ENCODE results near the gene SND1.

GRCh38 chr7:127865466-127865865 lies 213.5 kb downstream of the SND1 start:
- no peak for TF ChIP-seq TCF4 (CRISPR knock-in tag; IDR thresholded peaks at IDR 0.05; ENCODE audit: borderline replicate concordance)
- TF ChIP-seq ZNF70 (CRISPR knock-in tag; IDR thresholded peaks at IDR 0.05), result no peak
- no peak for TF ChIP-seq GLIS3 (CRISPR knock-in tag; IDR thresholded peaks at IDR 0.05)
- no peak for TF ChIP-seq ZC3H10 (CRISPR knock-in tag; IDR thresholded peaks at IDR 0.05)
- no peak for TF ChIP-seq ZFP3 (CRISPR knock-in tag; IDR thresholded peaks at IDR 0.05)
- TF ChIP-seq, protein P1, sequence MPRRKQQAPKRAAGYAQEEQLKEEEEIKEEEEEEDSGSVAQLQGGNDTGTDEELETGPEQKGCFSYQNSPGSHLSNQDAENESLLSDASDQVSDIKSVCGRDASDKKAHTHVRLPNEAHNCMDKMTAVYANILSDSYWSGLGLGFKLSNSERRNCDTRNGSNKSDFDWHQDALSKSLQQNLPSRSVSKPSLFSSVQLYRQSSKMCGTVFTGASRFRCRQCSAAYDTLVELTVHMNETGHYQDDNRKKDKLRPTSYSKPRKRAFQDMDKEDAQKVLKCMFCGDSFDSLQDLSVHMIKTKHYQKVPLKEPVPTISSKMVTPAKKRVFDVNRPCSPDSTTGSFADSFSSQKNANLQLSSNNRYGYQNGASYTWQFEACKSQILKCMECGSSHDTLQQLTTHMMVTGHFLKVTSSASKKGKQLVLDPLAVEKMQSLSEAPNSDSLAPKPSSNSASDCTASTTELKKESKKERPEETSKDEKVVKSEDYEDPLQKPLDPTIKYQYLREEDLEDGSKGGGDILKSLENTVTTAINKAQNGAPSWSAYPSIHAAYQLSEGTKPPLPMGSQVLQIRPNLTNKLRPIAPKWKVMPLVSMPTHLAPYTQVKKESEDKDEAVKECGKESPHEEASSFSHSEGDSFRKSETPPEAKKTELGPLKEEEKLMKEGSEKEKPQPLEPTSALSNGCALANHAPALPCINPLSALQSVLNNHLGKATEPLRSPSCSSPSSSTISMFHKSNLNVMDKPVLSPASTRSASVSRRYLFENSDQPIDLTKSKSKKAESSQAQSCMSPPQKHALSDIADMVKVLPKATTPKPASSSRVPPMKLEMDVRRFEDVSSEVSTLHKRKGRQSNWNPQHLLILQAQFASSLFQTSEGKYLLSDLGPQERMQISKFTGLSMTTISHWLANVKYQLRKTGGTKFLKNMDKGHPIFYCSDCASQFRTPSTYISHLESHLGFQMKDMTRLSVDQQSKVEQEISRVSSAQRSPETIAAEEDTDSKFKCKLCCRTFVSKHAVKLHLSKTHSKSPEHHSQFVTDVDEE (CRISPR knock-in tag; IDR thresholded peaks at IDR 0.05), result no peak
- TF ChIP-seq CREB5 (CRISPR knock-in tag; IDR thresholded peaks at IDR 0.05; ENCODE audit: low read depth), result no peak
